ENCODE results near the gene WDTC1.

DNA sequence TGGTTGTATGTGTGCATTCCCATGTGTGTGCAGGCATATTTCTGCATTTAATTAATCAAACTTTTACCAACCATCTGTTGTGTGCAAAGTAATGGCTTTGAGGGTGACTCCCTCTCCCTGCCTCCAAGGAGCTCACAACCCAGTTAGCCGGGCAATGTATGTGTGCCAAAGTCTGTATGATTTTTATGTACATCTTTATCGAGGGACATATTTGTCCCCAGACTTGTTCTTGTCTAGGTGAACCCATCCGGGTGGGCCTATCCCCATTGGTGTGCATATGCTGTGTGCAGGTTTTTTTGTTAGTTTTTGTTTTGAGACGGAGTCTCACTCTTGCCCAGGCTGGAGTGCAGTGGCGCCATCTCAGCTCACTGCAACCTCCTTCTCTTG is 109.2 kb downstream of the WDTC1 start:
- TF ChIP-seq, protein P1, sequence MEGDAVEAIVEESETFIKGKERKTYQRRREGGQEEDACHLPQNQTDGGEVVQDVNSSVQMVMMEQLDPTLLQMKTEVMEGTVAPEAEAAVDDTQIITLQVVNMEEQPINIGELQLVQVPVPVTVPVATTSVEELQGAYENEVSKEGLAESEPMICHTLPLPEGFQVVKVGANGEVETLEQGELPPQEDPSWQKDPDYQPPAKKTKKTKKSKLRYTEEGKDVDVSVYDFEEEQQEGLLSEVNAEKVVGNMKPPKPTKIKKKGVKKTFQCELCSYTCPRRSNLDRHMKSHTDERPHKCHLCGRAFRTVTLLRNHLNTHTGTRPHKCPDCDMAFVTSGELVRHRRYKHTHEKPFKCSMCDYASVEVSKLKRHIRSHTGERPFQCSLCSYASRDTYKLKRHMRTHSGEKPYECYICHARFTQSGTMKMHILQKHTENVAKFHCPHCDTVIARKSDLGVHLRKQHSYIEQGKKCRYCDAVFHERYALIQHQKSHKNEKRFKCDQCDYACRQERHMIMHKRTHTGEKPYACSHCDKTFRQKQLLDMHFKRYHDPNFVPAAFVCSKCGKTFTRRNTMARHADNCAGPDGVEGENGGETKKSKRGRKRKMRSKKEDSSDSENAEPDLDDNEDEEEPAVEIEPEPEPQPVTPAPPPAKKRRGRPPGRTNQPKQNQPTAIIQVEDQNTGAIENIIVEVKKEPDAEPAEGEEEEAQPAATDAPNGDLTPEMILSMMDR (IDR thresholded peaks at IDR 0.05; ENCODE audit: low read length), result no peak
- no peak for TF ChIP-seq EZH2phosphoT487 (IDR thresholded peaks at IDR 0.05; ENCODE audit: low read length)

All from MM.1S (cell line).